ENCODE results near the gene MAP3K3.

Gene MAP3K3

DNA sequence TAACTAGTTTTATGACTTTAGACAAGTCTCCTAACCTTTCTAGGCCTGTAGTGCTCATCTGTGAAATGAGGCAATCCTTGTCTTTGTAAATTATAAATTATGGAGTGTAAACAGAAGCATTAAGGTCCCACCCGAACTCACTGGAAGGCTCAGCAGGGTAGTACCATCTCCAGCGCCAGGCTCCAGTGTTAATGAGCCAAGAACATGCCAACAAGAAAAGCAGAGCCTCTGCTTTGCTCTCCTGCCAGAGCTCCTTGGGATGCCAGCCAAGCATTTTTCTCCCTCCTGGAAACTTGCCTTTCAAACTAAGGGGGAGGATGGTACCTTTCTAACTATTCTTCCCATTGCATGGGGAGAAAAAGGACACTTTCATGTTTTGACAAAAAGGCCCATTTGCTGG, 62.8 kb downstream of the MAP3K3 start:
- POLR2A ChIA-PET (ENCODE audit: low non-redundant PET): no interaction called here

DNA sequence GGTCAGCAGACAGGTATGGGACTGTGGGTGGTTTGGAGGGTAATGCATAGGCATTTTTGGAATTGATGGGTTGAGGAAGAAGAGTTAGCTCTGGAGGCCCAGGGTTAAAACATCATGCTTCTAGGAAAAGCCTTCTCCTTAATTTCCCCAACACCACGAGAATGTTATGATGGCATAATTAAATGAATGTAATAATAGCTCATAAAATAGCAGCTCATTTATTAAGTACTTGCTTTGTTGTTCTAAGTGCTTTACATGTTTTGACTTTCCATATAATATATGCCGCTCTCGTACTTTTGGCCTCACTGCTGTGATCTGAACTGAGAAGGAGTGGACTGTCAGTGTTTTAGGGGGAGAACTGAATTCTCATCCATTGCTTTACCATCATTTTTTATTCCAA, 63.4 kb downstream of the MAP3K3 start:
- CTCF ChIA-PET: interaction anchor here (1.2 kb wide), 1 partner anchor 11 kb away, joined by 4 read pairs; no protein-coding TSS in a partner anchor
- TF ChIP-seq, protein P1, sequence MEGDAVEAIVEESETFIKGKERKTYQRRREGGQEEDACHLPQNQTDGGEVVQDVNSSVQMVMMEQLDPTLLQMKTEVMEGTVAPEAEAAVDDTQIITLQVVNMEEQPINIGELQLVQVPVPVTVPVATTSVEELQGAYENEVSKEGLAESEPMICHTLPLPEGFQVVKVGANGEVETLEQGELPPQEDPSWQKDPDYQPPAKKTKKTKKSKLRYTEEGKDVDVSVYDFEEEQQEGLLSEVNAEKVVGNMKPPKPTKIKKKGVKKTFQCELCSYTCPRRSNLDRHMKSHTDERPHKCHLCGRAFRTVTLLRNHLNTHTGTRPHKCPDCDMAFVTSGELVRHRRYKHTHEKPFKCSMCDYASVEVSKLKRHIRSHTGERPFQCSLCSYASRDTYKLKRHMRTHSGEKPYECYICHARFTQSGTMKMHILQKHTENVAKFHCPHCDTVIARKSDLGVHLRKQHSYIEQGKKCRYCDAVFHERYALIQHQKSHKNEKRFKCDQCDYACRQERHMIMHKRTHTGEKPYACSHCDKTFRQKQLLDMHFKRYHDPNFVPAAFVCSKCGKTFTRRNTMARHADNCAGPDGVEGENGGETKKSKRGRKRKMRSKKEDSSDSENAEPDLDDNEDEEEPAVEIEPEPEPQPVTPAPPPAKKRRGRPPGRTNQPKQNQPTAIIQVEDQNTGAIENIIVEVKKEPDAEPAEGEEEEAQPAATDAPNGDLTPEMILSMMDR (conservative IDR thresholded peaks at IDR 0.05; ENCODE audit: low read depth): no peak
- POLR2A ChIA-PET (ENCODE audit: low non-redundant PET): no interaction called here
- peak overlapping the region; percentile 54 for H3K27ac ChIP-seq
- no peak for DNase-seq (ENCODE audit: low spot score)

More for the DNA sequence above, 62.8 kb downstream of the MAP3K3 start:
- H3K27ac ChIP-seq: peak overlapping the region; percentile 54
- no peak for DNase-seq (ENCODE audit: low spot score)
- CTCF ChIA-PET: interaction anchor here (0.6 to 1.2 kb wide), 2 partner anchors 12 to 17 kb away, joined by 3 to 4 read pairs; no protein-coding TSS in a partner anchor
- TF ChIP-seq, protein P1 (conservative IDR thresholded peaks at IDR 0.05; ENCODE audit: low read depth): no peak

DNA sequence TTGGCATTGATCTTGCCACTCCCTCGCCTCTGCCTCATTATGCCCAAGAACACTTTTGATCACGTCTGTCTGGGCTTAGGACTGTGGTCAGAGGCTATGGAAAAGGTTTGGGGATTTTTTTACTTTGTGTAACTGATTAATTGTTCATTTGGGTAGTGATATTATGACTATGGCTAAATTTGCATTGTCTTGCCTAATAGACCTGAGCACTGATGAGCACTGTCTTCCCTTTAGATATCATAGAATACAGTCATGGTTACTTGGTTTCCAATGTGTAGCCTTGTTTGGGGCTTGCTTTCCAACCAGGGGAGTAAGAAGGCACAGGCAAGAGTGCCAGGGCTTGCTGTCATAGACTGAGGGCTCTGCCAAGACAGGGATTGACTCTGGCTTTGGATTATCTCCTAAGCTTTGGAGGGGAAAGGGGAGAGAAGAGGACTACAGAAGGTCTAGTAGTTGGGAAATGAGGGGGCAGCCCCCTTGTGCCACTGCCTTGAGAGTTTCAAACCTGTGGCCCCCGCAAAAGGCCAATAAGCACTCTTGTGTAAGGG, 64.0 kb downstream of the MAP3K3 start:
- TF ChIP-seq, protein P1 (conservative IDR thresholded peaks at IDR 0.05; ENCODE audit: low read depth): no peak
- ChIA-PET CTCF (no interaction called here), POLR2A (ENCODE audit: low non-redundant PET) (no interaction called here)
- no peak overlapping the region for H3K27ac ChIP-seq
- no peak for DNase-seq (ENCODE audit: low spot score)

DNA sequence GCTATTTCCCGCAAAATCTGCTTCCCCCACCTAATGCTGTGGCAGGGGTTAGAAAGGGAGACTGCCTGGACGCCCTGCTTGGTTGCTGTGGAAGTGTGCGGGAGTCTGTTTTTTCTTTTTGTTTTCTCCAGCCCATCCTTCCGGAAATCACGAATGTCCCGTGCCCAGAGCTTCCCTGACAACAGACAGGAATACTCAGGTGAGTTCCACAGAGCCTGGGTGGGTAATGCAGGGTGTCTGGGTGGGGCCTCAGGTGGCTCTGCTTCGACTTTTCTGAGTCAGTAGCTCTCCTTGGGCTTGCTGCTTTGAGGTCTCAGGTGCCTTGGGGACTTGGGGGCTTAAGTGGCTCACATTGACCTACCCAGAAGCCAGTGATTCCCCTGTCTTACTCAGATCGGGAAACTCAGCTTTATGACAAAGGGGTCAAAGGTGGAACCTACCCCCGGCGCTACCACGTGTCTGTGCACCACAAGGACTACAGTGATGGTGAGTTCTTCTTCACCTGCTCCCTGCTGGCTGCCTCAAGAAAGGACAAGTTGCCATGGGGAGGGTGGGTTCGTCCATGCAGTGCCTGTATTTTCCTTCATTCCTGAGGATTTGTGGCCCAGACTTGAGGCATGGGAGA, 66.3 kb downstream of the MAP3K3 start:
- H3K27ac ChIP-seq: no peak overlapping the region
- ChIA-PET POLR2A (ENCODE audit: low non-redundant PET) (no interaction called here), CTCF (interaction anchor here (0.7 to 1.4 kb wide), 2 partner anchors 146 to 873 kb away, joined by 3 to 4 read pairs; no protein-coding TSS in a partner anchor)
- no peak for DNase-seq (ENCODE audit: low spot score)
- TF ChIP-seq, protein P1 (conservative IDR thresholded peaks at IDR 0.05; ENCODE audit: low read depth): no peak

DNA sequence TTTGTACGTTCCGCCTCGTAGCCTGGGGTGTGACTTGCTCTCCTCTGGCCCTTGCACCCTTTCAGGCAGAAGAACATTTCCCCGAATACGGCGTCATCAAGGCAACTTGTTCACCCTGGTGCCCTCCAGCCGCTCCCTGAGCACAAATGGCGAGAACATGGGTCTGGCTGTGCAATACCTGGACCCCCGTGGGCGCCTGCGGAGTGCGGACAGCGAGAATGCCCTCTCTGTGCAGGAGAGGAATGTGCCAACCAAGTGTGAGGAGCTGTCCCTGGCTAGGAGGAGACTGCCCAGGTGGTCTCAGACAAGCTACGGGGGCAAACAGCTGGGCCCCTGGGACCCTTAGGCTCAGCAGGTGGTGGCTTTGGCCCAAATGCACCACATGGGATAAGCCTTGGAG, 67.3 kb downstream of the MAP3K3 start:
- no peak overlapping the region for H3K27ac ChIP-seq
- no peak for DNase-seq (ENCODE audit: low spot score)
- ChIA-PET CTCF (interaction anchor here (0.6 kb wide), 1 partner anchor 68 kb away, joined by 3 read pairs; no protein-coding TSS in a partner anchor), POLR2A (ENCODE audit: low non-redundant PET) (no interaction called here)
- TF ChIP-seq, protein P1 (conservative IDR thresholded peaks at IDR 0.05; ENCODE audit: low read depth): no peak

DNA sequence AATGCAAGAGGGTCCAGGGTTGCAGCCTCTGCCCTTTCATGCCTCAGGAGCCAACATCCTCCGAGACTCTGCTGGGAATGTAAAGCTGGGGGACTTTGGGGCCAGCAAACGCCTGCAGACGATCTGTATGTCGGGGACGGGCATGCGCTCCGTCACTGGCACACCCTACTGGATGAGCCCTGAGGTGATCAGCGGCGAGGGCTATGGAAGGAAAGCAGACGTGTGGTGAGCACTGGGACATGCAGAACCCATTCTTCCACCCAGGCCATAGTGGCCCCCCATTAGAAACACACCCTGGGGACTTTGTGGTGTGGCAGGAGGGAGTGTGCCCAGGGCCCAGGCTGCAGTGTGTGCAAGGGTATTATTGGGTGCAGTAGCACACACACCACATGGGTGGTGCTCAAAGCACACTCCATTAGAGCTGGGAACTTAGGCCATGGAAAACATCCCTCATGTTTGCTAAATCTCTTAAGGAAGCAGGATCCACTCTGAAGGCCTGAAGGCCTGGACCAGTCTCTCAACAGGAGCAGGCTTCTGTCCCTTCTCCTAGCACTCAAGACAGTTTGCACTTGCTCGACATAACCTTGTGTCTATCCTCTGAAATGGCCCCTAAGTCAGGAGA, 70.1 kb downstream of the MAP3K3 start:
- CTCF ChIA-PET: no interaction called here
- POLR2A ChIA-PET (ENCODE audit: low non-redundant PET): no interaction called here
- TF ChIP-seq, protein P1 (conservative IDR thresholded peaks at IDR 0.05; ENCODE audit: low read depth): no peak
- H3K27ac ChIP-seq: no peak overlapping the region; the same call in 1 of the 2 replicates
- DNase-seq (ENCODE audit: low spot score): no peak

All from RWPE1 (cell line).